HG03457 (cell line): ENCODE measurements around the gene COL6A2.
"Not testable (repeated sequence)": the region's sequence is repeated elsewhere in the genome, so short reads cannot be mapped to it uniquely, and the experiment has no call there.

Experiments used
- ATAC-seq: cut with Tn5 transposase; IDR thresholded peaks from one replicate; pipeline ENCODE4 v1.9.1; 2021; ENCODE audit warnings: moderate number of reproducible peaks; ENCODE audit not compliant: unreplicated experiment

COL6A2 gene

DNA sequence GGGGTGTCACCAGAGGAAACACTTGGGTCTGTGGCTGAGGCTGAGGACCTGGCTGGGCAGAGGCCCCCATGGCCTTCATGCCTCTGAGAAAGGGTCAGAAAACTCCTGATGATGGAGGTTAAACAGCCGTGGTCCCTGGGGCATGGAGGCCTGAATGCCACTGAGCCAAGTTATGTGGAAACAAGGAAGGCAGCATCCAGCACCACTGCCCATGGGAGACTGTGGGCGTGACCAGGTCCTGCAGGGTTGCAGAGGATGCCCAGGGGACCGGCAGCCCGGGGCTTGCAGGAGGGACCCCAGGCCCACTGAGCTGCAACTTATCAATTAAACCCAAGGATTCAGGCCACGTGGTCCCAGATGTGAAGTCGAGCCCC, 18.9 kb upstream of the COL6A2 start:
- no peak for ATAC-seq

- no peak for ATAC-seq
Measured at GRCh38 chr21:46079352-46080170, 18.4 kb upstream of the COL6A2 start.

- no peak for ATAC-seq
Measured at GRCh38 chr21:46080171-46081021, 17.5 kb upstream of the COL6A2 start.

DNA sequence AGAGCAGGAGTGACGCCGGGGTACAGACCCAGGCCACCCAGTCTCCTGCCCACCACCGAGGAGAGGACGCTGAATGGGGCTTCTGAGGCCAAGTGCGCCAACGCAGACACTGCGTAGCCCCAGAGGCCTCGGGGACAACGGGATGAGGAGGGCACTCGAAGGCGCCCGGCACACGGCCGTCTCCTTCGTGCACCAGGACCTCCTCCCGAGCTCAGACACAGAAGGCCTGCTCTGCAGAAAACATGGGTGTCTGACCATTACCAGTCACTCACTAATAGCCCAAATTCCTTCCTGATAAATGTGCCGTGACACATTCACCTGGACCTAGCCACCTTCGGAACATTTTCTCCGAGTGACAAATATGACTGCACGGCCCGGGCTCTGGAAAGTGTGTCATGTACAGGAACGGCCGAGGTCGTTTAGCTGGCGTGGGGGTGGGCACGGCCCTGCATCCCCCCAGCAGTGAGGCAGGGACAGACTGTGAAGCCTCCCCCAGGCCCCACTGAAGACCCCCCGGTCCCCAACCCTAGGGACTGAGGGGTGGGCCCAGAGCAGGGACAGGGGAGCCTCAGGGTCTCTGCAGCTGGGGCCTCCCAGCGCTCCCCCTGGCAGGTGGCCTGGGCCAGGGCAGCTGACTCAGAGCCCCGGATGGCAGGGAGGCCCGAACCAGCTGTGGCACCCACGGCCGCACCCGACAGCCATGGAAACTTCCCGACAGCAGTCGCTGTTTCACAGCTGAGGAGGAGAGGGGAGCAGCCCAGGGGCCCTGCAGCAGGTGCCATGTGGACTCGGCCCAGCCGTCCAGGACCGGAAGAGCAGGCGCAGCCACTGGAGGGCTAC, 16.7 kb upstream of the COL6A2 start:
- ATAC-seq, result no peak

DNA sequence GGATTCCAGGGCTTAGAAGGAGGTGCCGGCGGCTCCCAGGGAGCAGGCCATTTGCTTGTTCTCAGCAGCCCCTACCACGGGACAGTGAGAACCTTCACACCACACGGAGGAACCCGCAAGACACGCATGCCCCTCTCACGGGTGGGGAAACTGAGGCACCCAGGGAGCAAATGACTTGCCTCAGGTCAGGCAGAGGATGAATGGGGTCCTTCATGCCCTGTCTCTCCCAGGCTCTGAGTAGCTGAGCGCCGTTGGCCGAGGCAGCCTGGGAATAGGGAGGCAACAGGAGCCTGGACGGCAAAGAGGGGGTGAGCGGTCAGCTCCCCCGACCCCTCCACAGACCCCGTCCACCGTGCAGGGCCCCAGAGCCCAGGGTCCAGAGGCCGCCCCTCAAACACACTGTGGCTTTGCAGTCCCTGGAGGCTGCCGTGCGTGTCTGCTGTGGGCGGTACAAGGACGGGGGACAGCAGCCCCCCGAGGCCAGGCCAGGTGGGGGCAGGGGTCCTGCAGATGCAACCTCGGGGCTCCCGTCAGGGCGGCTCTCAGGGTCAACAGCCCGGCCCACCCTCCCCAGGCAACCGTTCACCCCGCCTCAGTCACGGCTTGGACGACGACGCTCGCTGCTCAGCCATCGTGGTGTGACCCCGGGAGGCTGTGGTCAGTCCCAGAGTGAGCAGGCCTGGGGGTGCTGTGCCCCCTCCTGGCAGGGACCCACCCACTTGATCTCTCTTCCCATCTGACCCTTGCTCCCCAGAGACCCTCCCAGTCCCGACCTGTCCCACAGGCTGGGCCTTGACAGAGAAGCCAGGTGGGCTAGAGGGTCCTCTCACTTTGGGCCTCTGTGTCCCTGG, 15.8 kb upstream of the COL6A2 start:
- no peak for ATAC-seq

DNA sequence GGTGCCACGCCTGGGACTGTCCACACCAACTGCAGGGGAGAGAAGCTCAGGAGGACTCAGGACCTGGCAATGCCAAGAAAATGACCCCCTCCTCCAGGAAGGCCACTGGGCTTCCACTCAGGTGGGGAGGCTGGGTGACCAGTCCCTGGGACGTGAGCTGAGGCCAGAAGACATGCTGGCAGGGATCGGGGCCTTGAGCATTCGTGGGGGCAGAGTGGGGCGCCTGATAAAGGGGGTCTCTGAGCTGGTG, 15.3 kb upstream of the COL6A2 start:
- no peak for ATAC-seq

GRCh38 chr21:46082963-46083790, 14.7 kb upstream of the COL6A2 start:
- ATAC-seq, result no peak

GRCh38 chr21:46083791-46084561, 13.9 kb upstream of the COL6A2 start:
- ATAC-seq, result no peak

GRCh38 chr21:46084709-46085108, 13.2 kb upstream of the COL6A2 start:
- no peak for ATAC-seq

DNA sequence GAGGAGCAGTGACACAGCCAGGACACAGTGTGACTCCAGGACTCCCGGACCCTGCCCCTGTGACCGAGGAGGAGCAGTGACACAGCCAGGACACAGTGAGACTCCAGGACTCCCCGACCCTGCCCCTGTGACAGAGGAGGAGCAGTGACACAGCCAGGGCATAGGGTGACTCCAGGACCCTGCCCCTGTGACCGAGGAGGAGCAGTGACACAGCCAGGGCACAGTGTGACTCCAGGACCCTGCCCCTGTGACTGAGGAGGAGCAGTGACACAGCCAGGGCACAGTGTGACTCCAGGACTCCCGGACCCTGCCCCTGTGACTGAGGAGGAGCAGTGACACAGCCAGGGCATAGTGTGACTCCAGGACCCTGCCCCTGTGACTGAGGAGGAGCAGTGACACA, 12.7 kb upstream of the COL6A2 start:
- not testable (repeated sequence) for ATAC-seq

- ATAC-seq, result no peak
Measured at GRCh38 chr21:46087641-46088040, 10.3 kb upstream of the COL6A2 start.

- no peak for ATAC-seq
Measured at GRCh38 chr21:46088189-46088588, 9.7 kb upstream of the COL6A2 start.

DNA sequence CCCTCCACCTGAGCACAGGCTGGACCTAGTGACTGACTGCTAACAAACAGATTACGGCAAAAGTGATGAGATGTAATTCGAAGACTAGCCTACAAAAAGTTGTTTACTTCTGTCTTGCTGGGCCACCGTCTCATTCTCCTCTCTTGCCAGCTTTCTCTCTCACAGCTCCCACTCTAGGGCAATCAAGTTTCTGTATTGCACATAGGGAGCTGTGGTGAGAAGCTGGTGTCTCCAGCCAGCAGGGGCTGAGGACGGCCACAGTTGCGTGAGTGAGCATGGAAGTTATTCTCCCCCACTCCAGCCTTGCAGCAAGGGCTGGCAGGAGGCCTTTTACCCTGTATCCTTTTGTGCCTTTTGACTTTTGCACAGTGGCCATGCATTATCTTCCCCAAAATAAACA, 8.6 kb upstream of the COL6A2 start:
- no peak for ATAC-seq

DNA sequence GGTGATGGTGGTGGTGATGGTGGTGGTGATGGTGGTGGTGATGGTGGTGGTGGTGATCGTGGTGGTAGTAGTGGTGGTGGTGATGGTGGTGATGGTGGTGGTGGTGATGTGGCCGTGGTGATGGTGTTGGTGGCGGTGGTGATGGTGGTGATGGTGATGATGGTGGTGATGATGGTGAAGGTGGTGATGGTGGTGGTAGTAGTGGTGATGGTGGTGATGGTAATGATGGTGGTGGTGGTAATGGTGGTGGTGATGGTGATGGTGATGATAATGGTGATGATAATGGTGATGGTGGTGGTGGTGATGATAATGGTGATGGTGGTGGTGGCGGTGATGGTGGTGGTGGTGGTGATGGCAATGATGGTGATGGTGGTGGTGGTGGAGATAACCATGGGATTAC, 6.8 kb upstream of the COL6A2 start:
- ATAC-seq, result no peak

DNA sequence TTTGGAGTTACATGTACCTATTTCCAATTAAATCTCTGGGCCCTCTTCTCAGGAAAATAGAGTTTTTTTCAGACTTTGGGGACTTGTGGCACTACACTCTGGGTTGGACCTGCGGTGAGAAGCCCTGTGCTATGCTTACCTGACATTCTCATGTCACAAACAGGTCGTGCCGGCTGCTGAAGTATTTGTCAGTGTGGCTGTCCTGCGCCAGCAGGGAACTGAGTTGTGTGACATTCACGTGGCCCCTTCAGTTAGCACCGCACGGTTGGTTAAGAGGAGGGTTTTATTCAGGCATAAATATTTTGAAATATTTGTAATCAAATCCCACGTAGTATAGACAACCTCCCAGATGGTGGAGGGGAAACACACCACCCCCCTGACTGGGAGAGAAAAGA, 6.3 kb upstream of the COL6A2 start:
- ATAC-seq, result no peak

DNA sequence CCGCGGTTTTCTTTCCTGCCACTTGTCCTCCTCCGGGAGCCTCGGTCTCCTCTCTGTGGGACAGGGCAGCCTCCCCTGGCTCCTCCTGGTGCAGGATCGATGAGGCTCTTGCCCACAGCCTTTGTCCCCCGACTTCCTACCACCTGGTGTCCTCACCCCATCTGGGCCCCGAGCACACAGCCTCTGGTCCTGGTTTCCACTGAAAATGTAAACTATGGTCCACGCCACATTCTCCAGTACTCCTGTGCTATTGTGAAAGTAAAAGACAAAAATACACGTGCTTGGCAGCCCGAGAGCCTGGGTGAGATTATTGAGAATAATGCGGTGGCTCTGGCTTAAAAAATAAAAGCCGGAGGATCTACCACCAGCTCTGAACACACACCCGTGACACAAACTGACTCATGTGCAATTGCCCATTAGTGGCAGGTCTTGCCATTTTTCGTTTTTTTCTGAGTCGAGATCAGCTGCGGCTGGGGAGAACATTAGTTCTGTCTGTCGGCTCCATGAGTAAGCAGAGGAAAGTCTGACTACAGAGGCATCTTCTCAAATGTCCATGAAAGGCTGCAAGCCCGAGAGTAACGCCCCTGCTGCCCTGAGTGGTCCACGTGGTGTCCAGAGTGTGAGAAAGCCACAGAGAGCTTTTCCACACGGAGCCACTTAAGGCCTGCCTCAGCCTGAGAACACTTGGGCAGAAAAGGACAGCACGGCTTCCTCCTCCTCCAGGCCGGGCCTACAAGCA, 5.7 kb upstream of the COL6A2 start:
- ATAC-seq, result no peak

DNA sequence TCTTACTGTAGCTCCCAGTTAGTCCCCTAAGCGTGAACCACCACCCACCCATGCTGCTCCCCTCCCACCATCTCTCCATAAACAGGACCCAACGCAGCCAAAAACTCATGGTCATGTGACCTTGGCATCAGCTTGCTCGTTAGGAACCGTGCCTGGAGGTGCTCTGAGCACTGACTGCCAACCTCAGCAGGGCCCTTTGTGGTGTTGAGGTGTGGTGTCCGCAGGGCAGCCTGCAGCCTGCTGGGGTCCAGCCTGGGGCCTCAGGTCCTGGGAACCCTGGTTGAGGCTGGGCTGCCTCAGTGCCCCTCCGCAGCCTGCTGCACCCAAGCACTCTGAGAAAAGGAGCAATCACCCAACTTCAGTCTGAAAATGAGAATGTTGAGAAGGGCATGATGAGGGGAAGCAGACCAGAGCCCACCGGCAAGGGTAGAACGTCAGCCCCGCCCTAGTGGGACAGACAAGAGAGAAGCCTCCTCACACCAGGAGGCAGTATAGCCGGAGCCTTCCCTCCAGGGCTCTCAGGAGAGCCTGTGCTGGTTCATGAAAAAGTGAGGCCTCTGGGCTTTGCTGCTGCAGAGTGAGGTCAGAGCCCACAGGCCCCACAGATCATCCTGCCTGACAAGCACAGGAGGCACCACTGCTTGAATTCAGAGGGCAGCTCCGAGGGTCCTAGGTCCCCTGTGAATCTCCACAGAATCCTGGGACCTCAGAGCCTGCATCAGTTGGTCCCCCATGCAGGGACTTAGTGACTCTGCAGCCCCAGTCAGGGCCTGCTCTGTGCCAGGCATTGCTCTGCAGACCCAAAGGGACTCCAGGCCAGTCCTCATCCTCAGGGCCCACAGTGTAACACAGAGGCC, 4.9 kb upstream of the COL6A2 start:
- no peak for ATAC-seq
